Loucy (cell line): Measurements from ENCODE around the gene SIK3.

Experiments used
- CTCF ChIP-seq: fragments of 200-600 bp; sonication (generic); conservative IDR thresholded peaks from 2 replicates; pipeline ENCODE4 v1.5.1; 2014; ENCODE audit warnings: mild to moderate bottlenecking, antibody characterized with exemption, low read length
- EZH2phosphoT487 ChIP-seq: fragments of 200-600 bp; IDR thresholded peaks from 2 replicates; pipeline ENCODE4 v1.6.1; 2018; ENCODE audit warnings: antibody characterized with exemption, mild to moderate bottlenecking, moderate library complexity, borderline replicate concordance

GRCh38 chr11:116865696-116866095, 232.5 kb downstream of the SIK3 start:
- no peak for TF ChIP-seq CTCF
- no peak for TF ChIP-seq EZH2phosphoT487
